Measurements from ENCODE around the gene FRY.

The FRY gene

DNA sequence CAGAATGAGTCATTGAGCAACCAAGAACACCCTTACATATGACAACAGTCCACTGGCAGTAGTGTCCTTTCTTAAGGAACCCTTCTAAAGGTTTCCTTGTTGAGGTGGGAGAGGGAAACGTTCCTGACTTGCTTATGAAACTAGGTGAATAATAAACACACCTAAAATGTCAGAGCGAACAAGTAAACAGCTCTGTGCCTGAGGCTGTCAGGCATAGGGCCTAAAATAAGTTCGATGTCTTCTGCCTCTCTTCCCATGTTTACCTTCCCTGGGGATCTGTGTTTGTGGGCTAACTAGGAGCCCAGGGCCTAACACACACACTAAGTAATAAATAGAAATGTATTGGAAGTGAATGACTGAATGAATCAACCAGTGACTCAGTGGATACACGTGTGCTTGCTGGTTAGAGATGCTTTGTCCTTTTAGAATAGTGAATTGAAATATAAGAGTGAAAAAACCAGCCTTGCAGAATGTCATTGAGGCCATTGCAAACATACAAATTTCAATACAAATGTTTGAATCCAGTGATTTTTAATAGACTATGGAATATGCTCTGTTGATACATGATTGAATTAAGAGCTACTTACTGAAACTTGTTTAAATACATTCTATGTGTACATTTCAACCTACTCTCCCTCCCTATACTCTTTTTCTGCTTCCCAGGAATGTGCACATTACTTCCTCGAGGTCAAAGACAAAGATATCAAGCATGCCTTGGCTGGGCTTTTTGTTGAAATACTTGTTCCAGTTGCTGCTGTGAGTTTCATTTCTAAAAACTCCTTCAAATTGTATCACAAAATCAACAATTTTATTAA is 102.9 kb downstream of the FRY start:
- DNase-seq (ENCODE audit: low spot score) = peak; percentile 17

DNA sequence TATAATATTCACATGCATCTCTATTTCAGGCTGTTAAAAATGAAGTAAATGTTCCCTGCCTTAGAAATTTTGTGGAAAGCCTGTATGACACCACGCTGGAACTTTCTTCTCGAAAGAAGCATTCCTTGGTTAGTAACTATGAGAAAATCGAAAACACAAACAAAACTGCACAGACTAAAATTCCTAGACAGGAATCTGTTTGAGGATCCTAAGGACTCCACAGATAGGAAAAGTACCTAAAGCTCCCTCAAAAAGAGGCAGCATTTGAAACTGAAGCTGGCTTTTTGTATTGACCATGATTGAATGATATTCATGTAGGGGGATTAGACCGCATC is 103.4 kb downstream of the FRY start:
- no peak for DNase-seq (ENCODE audit: low spot score)

DNA sequence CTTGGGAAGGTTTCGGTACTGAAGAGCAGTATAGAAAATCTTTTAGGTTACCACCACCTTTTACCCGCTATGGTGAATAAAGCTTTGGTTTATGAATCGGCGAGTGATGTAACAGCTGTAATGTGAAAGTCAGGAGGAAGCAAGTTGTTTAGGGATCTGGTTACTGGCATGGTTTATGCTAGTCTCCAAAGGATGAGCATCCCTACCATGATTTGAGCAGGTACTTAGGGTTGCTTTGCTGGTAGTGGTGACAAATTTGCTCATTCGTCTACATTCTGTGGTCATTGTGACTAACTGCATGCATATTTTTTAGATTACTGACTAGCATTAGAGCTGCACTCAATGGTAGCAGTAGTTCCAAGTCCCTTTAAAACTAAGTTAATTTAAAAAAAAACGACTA is 104.1 kb downstream of the FRY start:
- DNase-seq (ENCODE audit: low spot score) = peak; percentile 40

DNA sequence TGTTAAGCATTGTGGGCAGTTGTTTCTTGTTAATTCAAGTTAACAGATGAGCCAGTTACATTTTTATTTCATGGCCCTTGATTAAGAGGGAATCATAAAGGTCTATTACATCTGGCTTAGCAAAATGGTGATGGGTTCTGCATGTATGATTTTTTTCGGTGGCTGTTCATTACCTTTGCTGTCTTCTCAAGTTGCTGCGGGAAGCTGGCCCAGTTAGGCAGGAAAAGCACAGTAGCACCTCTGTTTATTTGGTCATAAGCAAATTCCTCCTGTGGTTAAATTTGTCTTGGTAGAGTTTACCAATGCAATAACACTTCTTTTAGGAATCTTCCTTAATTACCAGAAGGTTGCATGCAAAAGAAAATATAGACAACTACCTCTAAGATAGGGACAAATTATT is 104.5 kb downstream of the FRY start:
- DNase-seq (ENCODE audit: low spot score) = no peak

DNA sequence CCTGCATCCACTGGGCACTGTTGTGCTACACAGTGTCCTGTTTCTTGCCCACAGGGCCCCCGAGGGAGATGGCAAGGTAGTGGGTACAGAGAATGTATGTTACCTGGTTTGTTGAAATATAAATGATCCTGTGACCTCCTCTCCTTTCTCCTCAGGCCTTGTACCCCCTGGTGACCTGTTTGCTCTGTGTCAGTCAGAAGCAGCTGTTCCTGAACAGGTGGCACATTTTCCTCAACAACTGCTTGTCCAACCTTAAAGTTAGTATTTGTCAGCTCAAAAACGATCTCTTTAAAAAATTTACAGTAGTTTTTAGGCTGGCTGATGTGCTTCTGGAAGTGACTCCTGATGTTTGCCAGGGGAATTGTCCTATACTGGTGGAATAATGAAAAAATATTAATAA is 105.1 kb downstream of the FRY start:
- DNase-seq (ENCODE audit: low spot score) = no peak

DNA sequence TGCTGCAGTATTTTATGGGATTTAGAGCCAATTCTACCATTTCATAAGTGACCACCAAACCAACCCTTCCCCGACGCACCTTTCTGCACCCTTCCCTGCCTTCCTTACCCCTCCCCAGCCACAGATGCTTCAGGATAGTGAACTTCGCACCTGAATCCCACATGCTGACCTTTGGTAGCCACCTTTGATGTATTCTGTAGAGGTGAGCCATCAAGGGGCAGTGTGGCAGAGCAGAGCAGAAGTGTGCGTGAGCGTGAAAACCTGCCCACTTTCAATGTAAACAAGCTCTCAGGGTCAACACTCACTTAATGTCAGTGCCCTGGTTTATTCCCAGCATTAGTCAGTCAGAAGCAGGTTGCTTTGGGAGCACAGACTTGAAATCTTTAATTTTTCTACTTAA is 107.7 kb downstream of the FRY start:
- DNase-seq (ENCODE audit: low spot score) = no peak

DNA sequence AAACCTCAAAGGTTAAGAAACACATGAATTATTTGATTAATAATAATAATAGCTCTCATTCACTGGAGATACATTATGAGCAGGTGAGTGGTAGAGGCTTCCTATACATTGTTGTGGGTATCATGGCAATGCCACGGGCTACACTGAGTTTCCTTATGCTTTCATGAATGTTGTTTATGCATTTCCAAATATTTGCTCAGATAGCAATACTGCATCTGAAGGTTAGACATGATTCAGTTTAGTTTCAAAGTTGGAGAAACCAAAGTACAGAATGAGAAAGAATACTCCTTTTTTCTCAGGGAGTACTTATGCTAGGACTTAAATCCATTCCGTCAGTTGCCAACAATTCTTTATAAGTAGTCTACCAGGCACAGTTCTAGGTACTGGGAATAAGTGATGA is 108.5 kb downstream of the FRY start:
- no peak for DNase-seq (ENCODE audit: low spot score)

DNA sequence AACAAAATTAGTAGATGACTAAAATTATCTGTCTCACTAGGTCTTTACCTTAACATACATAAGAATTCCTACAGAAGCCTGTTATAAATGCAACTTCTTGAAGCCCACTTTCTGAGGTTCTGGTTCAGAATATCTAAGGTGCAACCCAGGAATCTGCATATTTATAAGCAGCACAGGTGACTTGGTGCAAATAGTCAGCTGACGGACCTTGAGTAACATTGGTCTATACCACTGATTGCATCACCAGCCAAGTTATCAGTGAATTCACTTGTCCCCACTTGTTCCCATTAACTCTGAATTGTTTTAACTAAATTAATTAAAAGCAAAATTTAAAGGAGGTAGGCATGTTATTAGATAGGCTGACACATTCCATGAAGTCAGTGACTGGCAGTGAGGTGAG is 109.9 kb downstream of the FRY start:
- no peak for DNase-seq (ENCODE audit: low spot score)

DNA sequence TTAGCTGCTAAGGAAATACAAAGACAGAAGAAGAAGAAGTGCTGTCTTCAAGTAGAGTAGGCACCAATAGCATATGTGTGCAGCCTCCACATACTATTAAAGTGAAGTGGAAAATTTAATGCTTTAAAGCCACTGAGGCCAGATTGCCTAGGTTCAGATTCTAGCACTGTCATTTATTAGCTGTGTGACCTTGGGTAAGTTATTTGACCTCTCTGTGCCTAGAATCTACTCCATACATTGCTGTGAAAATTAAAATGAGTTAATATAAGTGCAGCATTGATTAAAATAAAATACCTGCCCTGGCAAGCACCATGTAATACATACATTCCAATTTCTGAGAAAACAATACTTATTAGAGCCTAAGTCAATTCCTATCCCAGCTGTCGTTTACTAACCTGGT is 110.5 kb downstream of the FRY start:
- no peak for DNase-seq (ENCODE audit: low spot score)

DNA sequence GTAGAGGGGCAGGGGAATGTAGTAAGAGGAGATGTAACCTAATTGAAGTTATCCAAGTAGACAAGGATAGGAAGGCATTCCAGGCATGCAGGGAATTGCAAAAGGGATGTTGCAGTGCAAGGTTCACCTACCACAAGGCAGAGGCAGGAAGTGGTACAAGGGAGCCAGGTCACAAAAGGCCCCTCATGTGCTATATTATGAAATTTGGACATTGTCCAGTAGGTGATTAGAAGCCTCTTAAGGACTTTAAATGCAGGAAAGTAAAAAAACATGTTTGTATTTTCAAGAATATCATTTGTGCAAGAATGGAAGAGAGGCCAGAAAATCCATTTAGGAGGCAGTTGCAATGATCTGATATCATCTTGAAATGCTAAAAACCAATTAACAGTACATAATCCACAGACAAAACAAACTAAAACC is 111.4 kb downstream of the FRY start:
- DNase-seq (ENCODE audit: low spot score) = no peak

DNA sequence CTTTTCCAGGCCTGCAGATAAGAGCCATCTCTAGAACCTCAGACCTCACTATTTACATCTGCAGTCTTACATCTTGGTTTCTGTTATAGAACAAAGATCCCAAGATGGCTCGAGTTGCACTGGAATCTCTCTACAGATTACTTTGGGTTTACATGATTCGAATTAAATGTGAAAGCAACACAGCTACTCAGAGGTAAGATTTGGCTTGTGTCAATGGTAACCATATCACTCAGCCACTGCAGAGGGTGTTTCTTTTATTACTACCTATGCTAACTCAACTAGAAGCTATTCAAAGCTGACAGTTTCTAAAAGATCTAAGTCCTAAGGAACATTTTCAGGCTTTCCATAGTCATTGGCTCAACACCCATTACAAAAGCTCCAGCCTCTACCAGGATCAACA is 115.6 kb downstream of the FRY start:
- DNase-seq (ENCODE audit: low spot score) = no peak

DNA sequence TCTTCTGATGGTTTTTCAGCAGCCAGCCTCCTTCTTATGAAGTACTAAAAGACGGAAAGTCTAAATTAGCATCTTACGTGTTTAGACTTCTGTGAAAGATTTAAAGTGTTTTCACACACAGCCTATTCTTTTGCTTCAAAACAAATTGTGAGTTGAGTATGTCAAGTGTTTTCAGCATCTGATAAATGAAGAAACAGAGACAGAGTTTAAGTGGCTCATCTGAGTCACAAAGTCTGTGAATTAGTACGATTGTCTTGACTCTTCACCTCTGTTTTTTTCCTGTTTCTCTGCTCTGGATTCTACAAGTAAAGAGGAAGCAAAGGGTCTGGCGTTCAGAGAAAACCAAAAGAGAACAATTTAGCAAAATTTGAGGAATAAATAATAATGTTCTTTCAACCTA is 116.4 kb downstream of the FRY start:
- no peak for DNase-seq (ENCODE audit: low spot score)

DNA sequence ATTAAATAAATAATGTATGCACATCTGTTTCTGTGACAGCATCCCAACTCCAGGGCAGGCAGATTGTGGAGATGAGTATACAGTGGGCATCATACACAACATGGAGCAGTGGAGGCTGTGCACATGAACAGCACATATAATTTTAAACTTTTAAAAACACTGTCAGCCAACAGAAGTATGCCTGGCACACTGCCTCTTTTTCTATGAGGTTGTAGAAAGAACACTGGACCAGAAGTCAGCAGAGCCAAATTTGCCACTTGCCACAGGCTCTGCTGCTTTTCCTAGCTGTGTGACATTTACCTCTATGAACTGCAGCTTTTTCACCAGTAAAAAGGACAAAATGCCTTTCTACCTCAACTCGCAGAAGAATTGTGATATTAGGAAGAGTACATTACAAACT is 118.7 kb downstream of the FRY start:
- no peak for DNase-seq (ENCODE audit: low spot score)

DNA sequence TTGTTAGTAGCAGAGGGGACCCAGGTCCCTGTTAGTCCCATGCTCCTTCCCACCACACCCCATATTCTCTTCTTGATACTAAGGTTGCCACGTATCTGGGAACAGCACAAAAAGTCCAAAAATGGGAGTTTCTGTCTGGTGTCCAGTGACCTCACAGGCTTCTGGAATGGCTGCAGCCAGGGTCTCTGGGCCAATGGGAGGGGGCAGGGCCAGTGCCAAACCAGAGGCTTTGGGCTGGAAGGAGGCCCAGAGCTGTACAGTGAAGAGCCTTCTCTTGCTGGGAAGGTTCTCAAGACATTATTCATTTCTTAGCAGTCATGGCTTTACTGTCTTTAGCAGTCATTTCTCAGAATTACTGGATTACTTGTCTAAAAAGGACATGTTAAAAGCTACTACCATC is 119.2 kb downstream of the FRY start:
- DNase-seq (ENCODE audit: low spot score) = no peak

DNA sequence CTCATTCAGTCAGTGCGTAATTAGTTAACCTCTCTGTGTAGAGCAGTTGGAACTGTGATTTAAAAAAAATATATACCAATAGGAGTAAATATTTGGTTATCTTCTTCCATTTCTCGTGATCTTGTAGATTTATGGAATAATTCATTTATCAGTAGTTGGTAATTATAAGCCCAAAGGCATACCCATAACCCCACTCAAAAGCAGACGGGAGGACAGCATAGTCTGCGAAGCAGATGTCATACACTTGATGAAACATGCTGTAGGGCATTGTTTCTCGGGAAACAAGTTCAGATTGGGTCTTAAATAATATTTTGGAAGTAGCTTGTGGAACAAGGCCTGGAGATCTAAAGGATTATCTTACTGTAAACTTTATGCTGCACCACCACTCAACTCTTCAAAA is 119.7 kb downstream of the FRY start:
- DNase-seq (ENCODE audit: low spot score) = no peak

DNA sequence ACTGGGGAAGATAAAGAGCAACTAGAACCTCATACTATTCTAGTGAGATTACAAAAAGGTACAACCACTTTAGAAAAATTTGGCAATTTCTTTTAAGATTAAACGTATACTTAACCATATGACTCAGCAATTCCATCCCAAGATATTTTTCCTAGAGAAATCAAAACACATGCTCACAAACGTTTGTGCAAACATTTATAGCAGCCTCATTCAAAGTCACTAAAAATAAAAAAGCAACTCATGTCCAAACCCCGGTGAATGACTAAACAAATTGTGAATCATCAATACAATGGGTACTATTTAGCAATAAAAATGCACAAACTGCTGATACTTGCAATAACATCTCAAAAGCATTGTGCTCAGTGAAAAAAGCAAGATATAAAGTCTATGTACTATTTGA is 121.5 kb downstream of the FRY start:
- DNase-seq (ENCODE audit: low spot score) = peak; percentile 28

DNA sequence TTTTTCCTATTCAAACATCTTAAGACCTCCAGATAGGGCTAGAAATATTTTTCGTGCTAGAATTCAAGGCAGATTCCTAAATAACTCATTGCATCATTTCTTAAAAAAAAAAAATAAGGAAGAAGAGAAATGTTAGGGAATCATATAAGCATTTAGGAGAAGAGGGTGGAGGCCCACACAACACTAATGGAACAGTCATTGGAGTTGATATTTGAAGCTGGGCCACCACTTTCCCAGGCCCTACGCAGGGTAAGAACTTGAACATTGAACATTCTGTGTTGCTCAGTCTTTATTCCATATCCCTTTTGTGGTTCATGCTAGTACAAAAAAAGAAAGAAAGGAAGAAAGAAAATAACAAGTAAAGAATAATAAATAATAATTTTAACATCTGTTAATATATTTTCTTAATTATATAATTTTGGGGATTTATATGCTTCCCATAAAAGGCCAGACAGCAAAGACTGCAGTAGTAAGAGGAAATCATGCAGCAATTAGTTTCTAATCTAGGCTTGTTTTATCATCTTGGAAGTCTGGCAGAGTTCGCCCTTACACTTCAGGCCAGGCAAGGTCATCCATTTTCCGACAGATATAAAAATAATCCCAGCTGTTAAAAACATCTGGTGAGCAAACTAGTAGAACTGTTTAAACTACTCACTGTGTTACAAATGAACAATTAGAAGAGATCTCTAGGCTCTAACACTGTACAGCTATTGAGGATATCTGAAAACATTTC is 127.7 kb downstream of the FRY start:
- no peak for DNase-seq (ENCODE audit: low spot score)

DNA sequence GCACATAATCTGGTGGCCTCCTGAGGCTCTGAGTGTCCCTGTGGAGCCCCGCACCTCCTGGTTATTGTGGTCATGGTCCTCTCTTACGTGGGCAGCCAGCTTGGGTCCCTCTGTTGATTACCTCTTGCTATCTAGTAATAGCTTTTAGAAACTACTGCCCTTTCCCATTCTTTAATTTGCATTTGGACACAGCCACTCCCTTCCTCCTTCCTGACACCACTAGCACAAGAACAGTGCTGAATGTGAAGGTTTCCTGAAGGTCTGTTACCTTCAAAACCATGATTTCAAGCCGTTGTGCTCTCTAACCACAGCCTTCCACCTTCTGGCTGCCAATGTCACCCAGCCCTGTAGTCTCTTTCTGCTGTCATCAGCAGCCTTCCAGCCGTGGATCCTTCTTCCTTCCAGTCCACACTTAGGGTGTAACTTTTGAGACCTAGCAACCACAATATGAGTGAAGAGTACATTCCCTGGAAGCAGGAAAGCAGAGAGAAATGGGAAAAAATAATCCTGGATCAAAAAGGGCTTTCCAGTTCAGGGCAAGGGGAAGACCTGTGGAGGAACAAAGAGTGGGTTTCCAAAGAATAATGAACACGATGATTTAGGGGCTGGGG is 130.9 kb downstream of the FRY start:
- DNase-seq (ENCODE audit: low spot score) = no peak

DNA sequence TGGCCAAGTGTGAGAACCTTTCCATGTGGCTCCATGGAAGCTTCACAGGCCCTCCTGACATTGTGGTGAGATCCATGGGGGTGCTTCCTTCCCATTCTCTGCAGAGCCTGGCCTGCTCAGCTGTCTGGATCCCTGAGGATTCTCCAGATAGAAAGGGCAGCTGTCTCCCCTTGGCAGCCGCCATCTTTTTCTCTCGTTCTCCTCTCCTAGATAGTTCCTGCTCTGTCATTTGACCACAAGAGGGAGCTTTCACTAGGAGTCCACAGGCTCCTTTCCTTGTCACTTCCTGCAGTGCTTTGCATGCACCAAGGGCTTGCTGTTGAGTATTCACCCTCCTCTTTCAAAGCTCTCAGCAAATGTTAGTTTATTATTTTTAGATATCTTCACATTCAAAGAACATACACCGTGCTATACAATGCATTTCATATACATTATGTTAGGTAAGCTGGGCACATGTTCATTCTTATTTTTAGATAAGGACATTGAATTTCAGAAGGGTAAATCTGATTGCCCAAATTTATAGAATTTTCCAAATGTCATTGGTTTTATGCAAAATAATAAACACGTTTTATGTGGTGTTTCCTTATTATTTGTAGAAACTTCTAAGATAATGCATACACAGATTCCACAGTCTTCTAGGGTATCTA is 133.2 kb downstream of the FRY start:
- DNase-seq (ENCODE audit: low spot score) = peak; percentile 87

DNA sequence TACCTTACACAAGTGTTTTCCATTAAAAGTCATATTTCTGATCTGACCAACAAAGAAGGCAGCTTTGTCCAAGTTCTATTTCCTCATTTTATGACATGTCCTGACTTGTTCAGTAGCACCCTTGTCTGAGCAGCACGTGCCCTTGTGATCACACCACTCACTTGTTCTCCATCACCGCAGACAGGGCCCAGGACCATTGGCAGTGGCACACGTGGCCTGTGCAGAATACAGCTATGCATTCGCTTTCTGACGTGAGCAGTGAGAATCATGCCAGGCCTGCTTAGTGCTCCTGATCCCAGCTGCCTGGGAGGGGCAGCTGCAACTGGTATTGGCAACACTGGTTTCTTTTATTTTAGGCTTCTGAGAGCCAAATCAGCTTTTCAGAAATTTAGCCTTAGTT is 134.2 kb downstream of the FRY start:
- no peak for DNase-seq (ENCODE audit: low spot score)

DNA sequence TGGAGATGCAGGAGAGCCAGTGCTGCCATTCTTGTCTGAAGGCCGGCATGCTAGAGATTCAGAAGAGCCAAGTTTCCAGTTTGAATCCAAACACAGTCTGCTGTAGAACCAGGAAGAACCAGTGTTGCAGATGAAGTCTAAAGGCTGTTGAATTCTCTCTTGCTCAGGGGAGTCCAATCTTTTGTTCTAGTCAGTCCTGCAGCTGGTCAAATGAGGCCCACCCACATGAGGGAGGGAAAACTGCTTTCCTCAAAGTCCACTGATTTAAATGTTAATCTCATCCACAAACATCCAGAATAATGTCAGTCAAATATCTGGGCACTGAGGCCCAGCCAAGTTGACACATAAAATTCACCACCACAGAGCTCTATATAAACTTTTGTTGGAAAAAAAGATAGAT is 136.6 kb downstream of the FRY start:
- DNase-seq (ENCODE audit: low spot score) = no peak

DNA sequence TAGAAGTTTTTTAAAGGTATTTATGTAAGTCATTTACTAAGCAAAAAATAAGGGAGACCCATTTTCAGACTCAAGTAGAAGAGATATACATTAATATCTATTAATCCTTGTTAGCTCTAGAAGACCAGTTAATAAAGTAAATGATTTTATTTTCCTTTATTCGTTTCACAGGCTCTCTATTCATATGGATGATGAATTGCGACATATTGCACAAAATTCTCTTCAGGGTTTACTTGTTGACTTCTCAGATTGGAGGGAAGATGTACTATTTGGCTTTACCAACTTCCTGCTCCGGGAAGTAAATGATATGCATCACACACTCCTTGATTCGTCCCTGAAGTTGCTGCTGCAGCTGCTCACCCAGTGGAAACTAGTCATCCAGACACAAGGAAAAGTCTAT is 139.3 kb downstream of the FRY start:
- DNase-seq (ENCODE audit: low spot score) = no peak

DNA sequence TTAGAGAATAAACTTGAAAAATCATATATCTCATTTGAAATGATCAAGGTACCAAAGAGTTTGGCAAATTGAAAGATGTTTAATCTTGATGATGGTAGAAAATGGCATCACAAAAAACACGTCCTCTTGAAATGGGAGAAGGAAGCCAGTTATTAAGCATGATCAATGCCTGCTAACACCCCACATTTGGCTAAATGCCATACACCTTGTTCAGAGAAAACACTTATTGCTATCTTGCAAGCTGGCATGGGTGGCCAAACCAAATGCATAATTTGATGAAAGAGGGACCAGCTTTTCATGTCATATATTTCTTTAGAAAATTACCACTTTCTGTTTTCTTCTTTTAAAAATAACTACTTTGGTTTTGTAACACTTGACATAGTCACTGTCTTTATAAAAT is 142.3 kb downstream of the FRY start:
- no peak for DNase-seq (ENCODE audit: low spot score)
